ENCODE data around the gene NUDT1.
"Not testable (repeated sequence)": the region's sequence is repeated elsewhere in the genome, so short reads cannot be mapped to it uniquely, and the experiment has no call there.

DNA sequence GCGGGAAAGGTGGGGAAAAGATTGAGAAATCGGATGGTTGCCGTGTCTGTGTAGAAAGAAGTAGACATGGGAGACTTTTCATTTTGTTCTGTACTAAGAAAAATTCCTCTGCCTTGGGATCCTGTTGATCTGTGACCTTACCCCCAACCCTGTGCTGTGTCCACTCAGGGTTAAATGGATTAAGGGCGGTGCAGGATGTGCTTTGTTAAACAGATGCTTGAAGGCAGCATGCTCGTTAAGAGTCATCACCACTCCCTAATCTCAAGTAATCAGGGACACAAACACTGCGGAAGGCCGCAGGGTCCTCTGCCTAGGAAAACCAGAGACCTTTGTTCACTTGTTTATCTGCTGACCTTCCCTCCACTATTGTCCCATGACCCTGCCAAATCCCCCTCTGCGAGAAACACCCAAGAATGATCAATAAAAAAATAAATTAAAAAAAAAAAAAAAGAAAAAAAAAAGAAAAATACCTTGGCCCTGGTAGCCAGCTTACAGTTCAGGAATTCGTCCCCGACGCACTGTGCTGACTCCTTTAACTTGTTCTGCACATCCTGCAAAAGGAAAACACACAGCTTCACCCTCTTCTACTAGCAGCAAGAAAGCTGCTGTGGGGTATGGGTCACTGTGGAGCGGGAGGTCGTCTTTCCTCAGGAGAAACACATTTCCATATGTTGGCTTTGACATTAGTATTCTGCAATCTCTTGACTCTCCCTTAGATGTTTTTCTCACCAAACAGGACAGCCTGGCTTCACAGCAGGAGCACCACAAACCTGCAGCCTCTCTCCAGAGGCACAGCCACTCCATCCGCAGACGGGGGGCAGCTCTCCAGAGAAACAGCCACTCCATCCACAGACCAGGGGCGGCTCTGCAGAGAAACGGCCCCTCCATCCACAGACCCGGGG lies 27.3 kb downstream of the NUDT1 start:
- not testable (repeated sequence) for TF ChIP-seq EZH2 (IDR thresholded peaks at IDR 0.05; ENCODE audit: insufficient read depth, low read length)
- TF ChIP-seq, protein P1, sequence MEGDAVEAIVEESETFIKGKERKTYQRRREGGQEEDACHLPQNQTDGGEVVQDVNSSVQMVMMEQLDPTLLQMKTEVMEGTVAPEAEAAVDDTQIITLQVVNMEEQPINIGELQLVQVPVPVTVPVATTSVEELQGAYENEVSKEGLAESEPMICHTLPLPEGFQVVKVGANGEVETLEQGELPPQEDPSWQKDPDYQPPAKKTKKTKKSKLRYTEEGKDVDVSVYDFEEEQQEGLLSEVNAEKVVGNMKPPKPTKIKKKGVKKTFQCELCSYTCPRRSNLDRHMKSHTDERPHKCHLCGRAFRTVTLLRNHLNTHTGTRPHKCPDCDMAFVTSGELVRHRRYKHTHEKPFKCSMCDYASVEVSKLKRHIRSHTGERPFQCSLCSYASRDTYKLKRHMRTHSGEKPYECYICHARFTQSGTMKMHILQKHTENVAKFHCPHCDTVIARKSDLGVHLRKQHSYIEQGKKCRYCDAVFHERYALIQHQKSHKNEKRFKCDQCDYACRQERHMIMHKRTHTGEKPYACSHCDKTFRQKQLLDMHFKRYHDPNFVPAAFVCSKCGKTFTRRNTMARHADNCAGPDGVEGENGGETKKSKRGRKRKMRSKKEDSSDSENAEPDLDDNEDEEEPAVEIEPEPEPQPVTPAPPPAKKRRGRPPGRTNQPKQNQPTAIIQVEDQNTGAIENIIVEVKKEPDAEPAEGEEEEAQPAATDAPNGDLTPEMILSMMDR (IDR thresholded peaks at IDR 0.05; ENCODE audit: insufficient read depth, low read depth, low read length): not testable (repeated sequence)

All from astrocyte (in vitro differentiated cells and primary cell).